Stimulated activated CD8-positive, alpha-beta memory T cell treated with anti-CD3 and anti-CD28 coated beads, Interleukin-15, amount 100 ng/mL, for 48 hours (primary cell): Measurements from ENCODE around the gene PDE3A.
"Not testable (repeated sequence)": the region's sequence is repeated elsewhere in the genome, so short reads cannot be mapped to it uniquely, and the experiment has no call there.

ENCODE experiments used
- DNase-seq, 2 donors: peaks; one replicate each; pipeline ENCODE4 v3.0.0-alpha.2; 2020; ENCODE audit warnings: low read depth in 2 of 2

PDE3A gene

GRCh38 chr12:20368114-20368650, at the start of gene PDE3A:
TSS of gene PDE3A (plus strand) at chr12:20368537. CDS start at chr12:20369285, 748 bp downstream.
- no peak for DNase-seq

GRCh38 chr12:20319366-20319765, 49.0 kb upstream of the PDE3A start:
- DNase-seq = no peak

- DNase-seq = no peak
Observed at GRCh38 chr12:20320552-20320951, 47.8 kb upstream of the PDE3A start.

- not testable (repeated sequence) for DNase-seq
Observed at GRCh38 chr12:20330826-20331505, 37.4 kb upstream of the PDE3A start.

- DNase-seq = no peak
Observed at GRCh38 chr12:20339060-20339459, 29.3 kb upstream of the PDE3A start.

- no peak for DNase-seq
Observed at GRCh38 chr12:20342111-20342510, 26.2 kb upstream of the PDE3A start.

- no peak for DNase-seq
Observed at GRCh38 chr12:20345866-20346265, 22.5 kb upstream of the PDE3A start.

- no peak for DNase-seq
Observed at GRCh38 chr12:20350026-20350425, 18.3 kb upstream of the PDE3A start.

- no peak for DNase-seq
Observed at GRCh38 chr12:20350495-20350894, 17.8 kb upstream of the PDE3A start.

- no peak for DNase-seq
Observed at GRCh38 chr12:20351406-20351805, 16.9 kb upstream of the PDE3A start.

GRCh38 chr12:20356048-20356447, 12.3 kb upstream of the PDE3A start:
- no peak for DNase-seq

- no peak for DNase-seq
Observed at GRCh38 chr12:20360407-20360806, 7.9 kb upstream of the PDE3A start.

GRCh38 chr12:20361416-20361815, 6.9 kb upstream of the PDE3A start:
- no peak for DNase-seq

GRCh38 chr12:20364501-20364900, 3.8 kb upstream of the PDE3A start:
- DNase-seq = no peak

- no peak for DNase-seq
Observed at GRCh38 chr12:20366776-20367409, 1.4 kb upstream of the PDE3A start.

- no peak for DNase-seq
Observed at GRCh38 chr12:20367583-20368113, 689 bp upstream of the PDE3A start.

- no peak for DNase-seq
Observed at GRCh38 chr12:20368651-20369304, 441 bp downstream of the PDE3A start.

GRCh38 chr12:20369305-20370013, 1.1 kb downstream of the PDE3A start:
- no peak for DNase-seq

GRCh38 chr12:20370014-20370386, 1.7 kb downstream of the PDE3A start:
- DNase-seq = no peak

- DNase-seq = no peak
Observed at GRCh38 chr12:20370866-20371519, 2.7 kb downstream of the PDE3A start.

GRCh38 chr12:20372326-20373096, 4.2 kb downstream of the PDE3A start:
- no peak for DNase-seq
